Upper lobe of left lung (tissue), 4 donors: ENCODE data around the gene SLC1A7.

Experiments used
- POLR2A ChIP-seq, 4 donors: fragments of 450-650 bp; IDR thresholded peaks; one replicate each; pipeline ENCODE4 v1.5.1; 2016 to 2017; ENCODE audit warnings: antibody characterized with exemption in 4 of 4, mild to moderate bottlenecking in 2 of 4
- POLR2AphosphoS5 ChIP-seq, 2 donors: sonication (generic); formaldehyde crosslinking; IDR thresholded peaks; one replicate each; pipeline ENCODE4 v1.5.1; 2017; ENCODE audit warnings: antibody characterized with exemption in 2 of 2
- TF ChIP-seq, protein P1 (sequence below), 6 experiments: fragments of 450-650 bp in 4 of 6; fragments of 200-600 bp in 2 of 6; sonication (generic) in 2 of 6; IDR thresholded peaks; one replicate each; pipeline ENCODE4 v1.5.1; 2016 to 2019; ENCODE audit warnings: antibody characterized with exemption in 6 of 6

DNA sequence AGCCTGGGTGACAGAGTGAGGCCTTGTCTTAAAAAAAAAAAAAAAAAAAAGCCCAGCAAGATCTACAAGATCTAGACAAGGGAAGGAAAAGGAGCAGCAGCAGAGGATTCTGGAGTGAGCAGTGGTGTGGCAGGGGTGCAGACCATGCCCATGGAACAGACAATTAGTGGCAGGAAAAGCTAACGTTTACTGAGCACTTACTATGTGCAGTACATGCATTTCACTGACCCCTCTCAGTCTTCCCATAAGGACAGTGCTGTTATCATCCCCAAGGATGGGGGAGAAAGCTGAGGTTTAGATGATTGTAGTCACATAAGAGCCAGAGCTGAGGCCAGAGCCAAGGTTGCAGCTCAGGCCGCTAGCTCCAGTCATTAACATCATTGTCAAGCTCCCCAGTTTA lies 74.6 kb downstream of the SLC1A7 start:
- no peak for TF ChIP-seq POLR2AphosphoS5 (IDR thresholded peaks at IDR 0.05)
- TF ChIP-seq, protein P1, sequence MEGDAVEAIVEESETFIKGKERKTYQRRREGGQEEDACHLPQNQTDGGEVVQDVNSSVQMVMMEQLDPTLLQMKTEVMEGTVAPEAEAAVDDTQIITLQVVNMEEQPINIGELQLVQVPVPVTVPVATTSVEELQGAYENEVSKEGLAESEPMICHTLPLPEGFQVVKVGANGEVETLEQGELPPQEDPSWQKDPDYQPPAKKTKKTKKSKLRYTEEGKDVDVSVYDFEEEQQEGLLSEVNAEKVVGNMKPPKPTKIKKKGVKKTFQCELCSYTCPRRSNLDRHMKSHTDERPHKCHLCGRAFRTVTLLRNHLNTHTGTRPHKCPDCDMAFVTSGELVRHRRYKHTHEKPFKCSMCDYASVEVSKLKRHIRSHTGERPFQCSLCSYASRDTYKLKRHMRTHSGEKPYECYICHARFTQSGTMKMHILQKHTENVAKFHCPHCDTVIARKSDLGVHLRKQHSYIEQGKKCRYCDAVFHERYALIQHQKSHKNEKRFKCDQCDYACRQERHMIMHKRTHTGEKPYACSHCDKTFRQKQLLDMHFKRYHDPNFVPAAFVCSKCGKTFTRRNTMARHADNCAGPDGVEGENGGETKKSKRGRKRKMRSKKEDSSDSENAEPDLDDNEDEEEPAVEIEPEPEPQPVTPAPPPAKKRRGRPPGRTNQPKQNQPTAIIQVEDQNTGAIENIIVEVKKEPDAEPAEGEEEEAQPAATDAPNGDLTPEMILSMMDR (IDR thresholded peaks at IDR 0.05) = no peak
- no peak for TF ChIP-seq POLR2A (IDR thresholded peaks at IDR 0.05)
